GM13976 (cell line): Measurements from ENCODE around the gene ABLIM2.

Experiments
- DNase-seq: peaks from one replicate; pipeline ENCODE4 v3.0.0; 2012; ENCODE audit warnings: low spot score
- CTCF ChIP-seq: IDR thresholded peaks from 2 replicates; pipeline ENCODE4 v1.5.1; 2012; ENCODE audit warnings: borderline replicate concordance, mild to moderate bottlenecking; ENCODE audit not compliant: insufficient read depth; ENCODE audit errors: extremely low read depth, missing control alignments, control extremely low read depth
- in situ Hi-C: fragments of 300-500 bp; cut with MboI; formaldehyde crosslinking; loops from one replicate; pipeline ENCODE4 v1.12.0; 2022; ENCODE audit warnings: low sequenced_read_pairs, mixed read lengths, inconsistent platforms; ENCODE audit not compliant: unreplicated experiment

The ABLIM2 gene

GRCh38 chr4:8067274-8067936 is 91.2 kb downstream of the ABLIM2 start:
- no peak for DNase-seq
- TF ChIP-seq CTCF: no peak
- in situ Hi-C loops: no loop called here

GRCh38 chr4:8066336-8066931 is 92.2 kb downstream of the ABLIM2 start:
- TF ChIP-seq CTCF: no peak
- in situ Hi-C loops: no loop called here
- DNase-seq: no peak

- DNase-seq: no peak
- in situ Hi-C loops: no loop called here
- no peak for TF ChIP-seq CTCF
Observed at GRCh38 chr4:8063974-8064563, 94.5 kb downstream of the ABLIM2 start.

- in situ Hi-C loops: no loop called here
- no peak for TF ChIP-seq CTCF
Observed at GRCh38 chr4:8061573-8061972, 97.0 kb downstream of the ABLIM2 start.

GRCh38 chr4:8061145-8061544 is 97.5 kb downstream of the ABLIM2 start:
- in situ Hi-C loops: no loop called here
- DNase-seq: no peak
- no peak for TF ChIP-seq CTCF

More at GRCh38 chr4:8061573-8061972, 97.0 kb downstream of the ABLIM2 start:
- DNase-seq: no peak

GRCh38 chr4:8060632-8061031 is 98.0 kb downstream of the ABLIM2 start:
- in situ Hi-C loops: no loop called here

More at GRCh38 chr4:8060632-8061031, 98.0 kb downstream of the ABLIM2 start:
- no peak for DNase-seq
- no peak for TF ChIP-seq CTCF
